Keratinocyte (primary cell): ENCODE measurements around the gene CD47. TPM values are rescaled to one million over a fixed set of nuclear protein-coding genes. Genes with fewer than 3 reads are reported as not detected.

ENCODE experiments used
- DNase-seq: peaks from one replicate; pipeline ENCODE4 v3.0.0-alpha.2; 2011; ENCODE audit warnings: low read depth, missing footprints, low spot score
- FAIRE-seq: peaks from 2 replicates; lab custom pipeline; 2011; peaks lifted over from hg19 to GRCh38; lab: Jason Lieb, UNC
- H2AFZ ChIP-seq: 2 replicates; pipeline ENCODE4 v1.6.0; 2012; ENCODE audit warnings: low read length, control low read depth, inconsistent platforms; ENCODE audit not compliant: control insufficient read depth
- H3K27ac ChIP-seq: 2 replicates; pipeline ENCODE4 v1.5.1; 2011; ENCODE audit warnings: low read length; ENCODE audit not compliant: control insufficient read depth, insufficient read depth
- H3K27me3 ChIP-seq: 3 replicates; pipeline ENCODE4 v1.6.0; 2011; ENCODE audit warnings: low read length; ENCODE audit not compliant: control insufficient read depth, insufficient read depth; ENCODE audit errors: extremely low read depth
- H3K36me3 ChIP-seq, 2 experiments: 2 replicates in 1 of 2; 3 replicates in 1 of 2; pipeline ENCODE4 v1.5.1; 2011; ENCODE audit warnings: low read length in 2 of 2, mild to moderate bottlenecking in 1 of 2; ENCODE audit not compliant: control insufficient read depth in 2 of 2, insufficient read depth in 2 of 2; ENCODE audit errors: extremely low read depth in 1 of 2
- H3K4me1 ChIP-seq: 3 replicates; pipeline ENCODE4 v1.5.1; 2011; ENCODE audit warnings: low read length; ENCODE audit not compliant: control insufficient read depth, insufficient read depth; ENCODE audit errors: extremely low read depth
- H3K4me2 ChIP-seq: 3 replicates; pipeline ENCODE4 v1.6.0; 2011; ENCODE audit warnings: low read depth, low read length; ENCODE audit not compliant: control insufficient read depth, insufficient read depth; ENCODE audit errors: extremely low read depth
- H3K4me3 ChIP-seq, 3 experiments: fragments of 200-600 bp in 1 of 3; sonication (generic) in 1 of 3; 2 replicates in 2 of 3; 3 replicates in 1 of 3; pipeline ENCODE4 v1.5.1; 2011 to 2016; ENCODE audit warnings: low read length in 3 of 3, mild to moderate bottlenecking in 3 of 3, control low read depth in 2 of 3, inconsistent platforms in 1 of 3, low read depth in 1 of 3, mixed read lengths in 1 of 3, mixed run types in 1 of 3, moderate library complexity in 1 of 3; ENCODE audit not compliant: control insufficient read depth in 2 of 3, insufficient read depth in 2 of 3; ENCODE audit errors: extremely low read depth in 1 of 3
- H3K79me2 ChIP-seq: 2 replicates; pipeline ENCODE4 v1.6.0; 2012; ENCODE audit warnings: low read length; ENCODE audit not compliant: control insufficient read depth, insufficient read depth
- H3K9ac ChIP-seq: 3 replicates; pipeline ENCODE4 v1.6.0; 2011; ENCODE audit warnings: low read length; ENCODE audit not compliant: control insufficient read depth, insufficient read depth; ENCODE audit errors: extremely low read depth
- H3K9me1 ChIP-seq: 3 replicates; pipeline ENCODE4 v1.6.0; 2011; ENCODE audit warnings: low read length; ENCODE audit not compliant: control insufficient read depth, insufficient read depth; ENCODE audit errors: extremely low read depth
- H3K9me3 ChIP-seq: 2 replicates; pipeline ENCODE4 v1.5.1; 2012; ENCODE audit warnings: low read depth, low read length; ENCODE audit not compliant: control insufficient read depth
- H4K20me1 ChIP-seq: 3 replicates; pipeline ENCODE4 v1.6.0; 2011; ENCODE audit warnings: low read length; ENCODE audit not compliant: control insufficient read depth, insufficient read depth; ENCODE audit errors: extremely low read depth
- CTCF ChIP-seq, 3 experiments: IDR thresholded peaks in 1 of 3; conservative IDR thresholded peaks in 1 of 3; optimal IDR thresholded peaks in 1 of 3; 2 replicates in 2 of 3; 3 replicates in 1 of 3; pipeline versions ENCODE3 to v1.5.1; 2011; ENCODE audit warnings: low read length in 3 of 3, mild to moderate bottlenecking in 3 of 3, moderate library complexity in 2 of 3, control low read depth in 1 of 3, inconsistent platforms in 1 of 3; ENCODE audit not compliant: insufficient read depth in 2 of 3; ENCODE audit errors: extremely low read depth in 1 of 3
- EZH2 ChIP-seq: IDR thresholded peaks from one replicate; pipeline ENCODE4 v1.6.1; 2012; ENCODE audit warnings: inconsistent platforms, mild to moderate bottlenecking, low read length, moderate library complexity
- dilution Hi-C: fragments of 300-500 bp; cut with MboI; formaldehyde crosslinking; loops from one replicate; pipeline ENCODE4 v1.7.0; 2020; ENCODE audit warnings: low sequenced_read_pairs; ENCODE audit not compliant: extremely low pct_ligation_motif_present
- polyA plus RNA-seq, 5 experiments: library from polyadenylated mRNA; depleted of rRNA in 3 of 5; stranded (reverse) in 3 of 5; stranded (forward) in 1 of 5; unstranded in 1 of 5; fragments of >200 nt; gene quantifications; 1 replicate in 1 of 5; 2 replicates in 3 of 5; 3 replicates in 1 of 5; pipeline versions ENCODE4 v1.2.1 to v1.2.3, GENCODE V29; 2011 to 2012; ENCODE audit warnings: missing spikeins in 2 of 5, low read depth in 1 of 5, low replicate concordance in 1 of 5

Gene CD47
- polyA plus RNA-seq, 1 donor (not counting 4 experiments of a cell fraction or from before 2014, with no cell fraction given): 96.5 TPM

DNA sequence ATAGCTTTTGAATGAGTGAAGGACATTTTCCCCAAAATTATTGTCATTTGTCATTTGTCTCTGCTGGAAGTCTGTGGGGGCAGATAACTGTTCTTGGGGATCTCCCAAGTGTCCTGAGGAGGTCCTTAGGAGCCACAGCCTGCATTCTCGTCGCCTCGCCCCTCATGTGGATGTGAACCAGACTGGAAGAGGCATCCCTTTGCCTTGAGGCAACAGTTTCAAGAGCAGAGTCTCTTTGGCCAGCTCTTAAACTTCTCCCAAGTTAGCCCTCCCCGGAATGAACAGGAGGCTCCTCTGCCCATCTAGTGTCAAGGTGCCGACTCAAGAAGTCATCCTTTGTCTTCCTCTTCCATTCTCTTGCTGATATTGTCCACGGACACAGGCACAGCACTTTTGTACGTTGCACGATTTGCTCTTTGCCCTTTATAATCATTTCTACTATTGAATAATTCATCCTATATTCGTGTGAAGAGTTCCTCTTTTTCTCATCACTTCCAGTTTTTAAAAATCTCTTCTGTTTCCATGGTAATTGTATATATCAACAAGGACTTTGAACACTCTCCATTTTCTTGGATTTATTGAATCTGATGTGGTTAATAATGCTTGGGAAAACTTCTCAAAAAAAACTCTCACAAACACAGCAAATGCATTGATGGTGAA, 40.8 kb upstream of the CD47 start:
- dilution Hi-C loops: no loop called here
- FAIRE-seq (no peak), DNase-seq (no peak)
- no peaks in the 10 kb centered on the region for H3K36me3 ChIP-seq
- peak overlapping the region; percentile 96 for H3K27ac ChIP-seq
- H3K4me3 ChIP-seq: peak overlapping the region; percentile 9 to 28 (median 9)
- H3K4me1 ChIP-seq: peaks cover 43% of the 10 kb centered on the region
- H3K27me3 ChIP-seq: no peaks in the 10 kb centered on the region
- H3K79me2 ChIP-seq: no peaks in the 10 kb centered on the region
- no peaks in the 10 kb centered on the region for H3K9me1 ChIP-seq
- H3K9ac ChIP-seq: peak overlapping the region; percentile 73
- no peaks in the 10 kb centered on the region for H4K20me1 ChIP-seq
- TF ChIP-seq EZH2 (no peak), CTCF (optimal IDR thresholded peaks at IDR 0.05 in 1 of 3, IDR thresholded peaks at IDR 0.05 in 1 of 3, conservative IDR thresholded peaks at IDR 0.05 in 1 of 3; ENCODE audit: extremely low read depth in 1 of 3, insufficient read depth in 2 of 3, low read length in 3 of 3) (no peak)
- no peaks in the 10 kb centered on the region for H3K9me3 ChIP-seq
- H3K4me2 ChIP-seq: peak overlapping the region; percentile 69
- H2AFZ ChIP-seq: peak overlapping the region; percentile 25

DNA sequence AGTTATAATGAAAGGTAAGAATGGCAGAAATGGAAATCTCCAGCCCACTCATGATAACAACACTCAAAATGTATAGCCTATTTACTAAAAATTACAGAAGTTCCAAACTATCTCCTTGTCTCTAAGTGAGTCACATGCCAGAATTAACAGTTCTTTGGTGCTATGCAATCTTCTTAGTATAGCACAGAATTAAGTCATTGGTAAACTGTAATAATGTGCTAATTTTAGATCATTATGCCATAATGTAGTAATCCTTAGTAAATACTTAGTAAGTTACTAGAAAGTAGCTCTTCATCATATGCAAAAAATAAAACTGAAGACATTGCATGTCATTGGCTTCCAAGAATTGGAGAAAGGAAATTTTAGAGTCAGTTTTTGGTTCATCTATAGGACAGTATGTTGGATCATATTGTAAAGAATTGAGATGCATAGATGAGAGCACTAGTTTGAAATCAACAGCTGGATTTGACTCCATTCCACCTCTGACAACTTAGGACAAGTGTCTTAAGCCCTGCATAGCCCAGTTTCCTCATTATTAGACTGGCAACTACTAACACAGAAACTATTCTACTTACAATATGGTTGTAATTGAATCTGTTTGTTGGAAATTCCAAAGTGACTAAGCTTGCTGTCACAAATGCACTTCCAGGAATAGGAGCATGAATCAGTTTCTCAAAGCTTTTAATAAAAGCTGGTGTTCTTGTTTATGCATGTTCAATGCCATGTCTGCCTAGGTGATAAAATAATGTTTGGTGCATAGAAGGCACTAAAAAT, 40.1 kb upstream of the CD47 start:
- H4K20me1 ChIP-seq: no peaks in the 10 kb centered on the region
- no peak overlapping the region for H2AFZ ChIP-seq
- dilution Hi-C loops: no loop called here
- H3K4me1 ChIP-seq: peaks cover 43% of the 10 kb centered on the region
- no peaks in the 10 kb centered on the region for H3K9me1 ChIP-seq
- H3K79me2 ChIP-seq: no peaks in the 10 kb centered on the region
- TF ChIP-seq EZH2: no peak
- TF ChIP-seq CTCF (optimal IDR thresholded peaks at IDR 0.05 in 1 of 3, IDR thresholded peaks at IDR 0.05 in 1 of 3, conservative IDR thresholded peaks at IDR 0.05 in 1 of 3; ENCODE audit: extremely low read depth in 1 of 3, insufficient read depth in 2 of 3, low read length in 3 of 3): no peak
- H3K9ac ChIP-seq: peak overlapping the region; percentile 73
- H3K36me3 ChIP-seq: no peaks in the 10 kb centered on the region
- no peaks in the 10 kb centered on the region for H3K27me3 ChIP-seq
- peak overlapping the region; percentile 69 for H3K4me2 ChIP-seq
- DNase-seq (peak; percentile 76), FAIRE-seq (peak; percentile 83)
- peak overlapping the region; percentile 96 for H3K27ac ChIP-seq
- H3K9me3 ChIP-seq: no peaks in the 10 kb centered on the region
- peak overlapping the region in 2 of 3 experiments; percentile 9 to 28 for H3K4me3 ChIP-seq
